Stimulated activated CD8-positive, alpha-beta memory T cell treated with anti-CD3 and anti-CD28 coated beads, Interleukin-12 subunit alpha, Interleukin-12 subunit beta, amount 100 ng/mL, for 1 hour (primary cell): ENCODE results near the gene PHTF2.
"Not testable (repeated sequence)": the region's sequence is repeated elsewhere in the genome, so short reads cannot be mapped to it uniquely, and the experiment has no call there.

Experiments
- DNase-seq: peaks from one replicate; pipeline ENCODE4 v3.0.0-alpha.2; 2020; ENCODE audit warnings: low read depth

The PHTF2 gene

DNA sequence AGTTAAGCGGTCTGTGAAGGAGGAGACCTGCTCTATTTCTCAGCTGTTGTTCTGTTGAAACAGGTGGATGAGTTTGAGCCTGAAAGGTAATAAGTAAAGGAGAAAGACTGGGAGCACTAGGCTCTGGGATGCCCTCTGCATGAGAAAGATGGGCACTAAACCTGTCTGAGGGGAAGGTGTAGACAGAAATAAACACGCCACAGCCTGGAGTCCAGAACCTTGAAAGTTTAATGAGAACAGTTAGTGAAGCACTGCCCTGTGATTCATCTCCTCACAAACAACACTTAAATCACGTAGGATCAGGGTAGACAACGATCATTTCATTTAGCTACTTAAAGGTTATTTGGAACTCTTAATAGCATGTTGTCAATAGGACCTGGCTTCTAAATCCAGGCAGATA lies 193.1 kb downstream of the PHTF2 start:
- no peak for DNase-seq

DNA sequence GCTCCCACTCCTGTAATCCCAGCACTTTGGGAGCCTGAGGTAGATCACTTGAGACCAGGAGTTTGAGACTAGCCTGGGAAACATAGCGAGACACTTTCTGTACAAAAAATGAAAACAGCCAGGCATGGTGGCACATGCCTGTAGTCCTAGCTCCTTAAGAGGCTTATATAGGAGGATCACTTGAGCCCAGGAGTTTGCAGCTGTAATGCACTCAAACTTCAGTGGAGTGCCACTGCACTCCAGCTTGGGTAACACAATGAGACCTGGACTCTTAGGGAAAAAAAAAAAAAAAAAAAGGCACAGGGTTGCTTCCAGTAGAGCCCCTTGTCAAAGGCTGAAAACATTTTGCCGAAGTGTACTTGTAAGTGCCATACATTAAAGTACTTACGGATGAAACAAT lies 195.3 kb downstream of the PHTF2 start:
- no peak for DNase-seq

- DNase-seq: no peak
Measured at GRCh38 chr7:77995717-77996116, 197.1 kb downstream of the PHTF2 start.

DNA sequence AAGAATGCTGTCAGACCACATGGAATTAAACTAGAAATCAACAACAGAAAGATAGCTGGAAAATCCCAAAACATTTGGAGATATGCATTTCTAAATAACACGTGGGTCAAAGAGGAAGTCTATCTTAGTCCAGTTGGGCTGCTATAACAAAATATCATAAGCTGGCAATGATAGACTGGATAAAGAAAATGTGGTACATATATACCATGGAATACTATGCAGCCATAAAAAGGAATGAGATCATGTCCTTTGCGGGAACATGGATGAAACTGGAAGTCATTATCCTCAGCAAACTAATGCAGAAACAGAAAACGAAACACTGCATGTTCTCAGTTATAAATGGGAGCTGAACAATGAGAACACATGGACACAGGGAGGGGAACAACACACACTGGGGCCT lies 200.6 kb downstream of the PHTF2 start:
- DNase-seq: not testable (repeated sequence)

DNA sequence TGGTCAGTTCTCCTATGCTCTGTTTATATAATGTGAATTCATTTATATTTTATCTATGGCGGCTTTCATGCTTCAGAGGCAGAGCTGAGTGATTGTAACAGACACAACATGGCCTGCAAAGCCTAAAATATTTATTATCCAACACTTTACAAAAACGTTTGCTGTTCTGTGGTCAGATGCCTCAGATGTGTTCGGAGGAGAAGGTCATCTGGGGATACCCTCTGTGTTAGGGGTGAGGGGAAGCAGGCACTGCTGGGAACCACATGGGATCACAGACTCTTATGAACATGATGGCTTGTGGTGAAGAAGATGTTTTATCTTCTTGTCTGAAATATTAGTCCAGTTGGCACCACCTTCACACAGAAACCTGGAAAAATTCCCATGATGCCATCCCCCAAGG lies 203.4 kb downstream of the PHTF2 start:
- DNase-seq: no peak

DNA sequence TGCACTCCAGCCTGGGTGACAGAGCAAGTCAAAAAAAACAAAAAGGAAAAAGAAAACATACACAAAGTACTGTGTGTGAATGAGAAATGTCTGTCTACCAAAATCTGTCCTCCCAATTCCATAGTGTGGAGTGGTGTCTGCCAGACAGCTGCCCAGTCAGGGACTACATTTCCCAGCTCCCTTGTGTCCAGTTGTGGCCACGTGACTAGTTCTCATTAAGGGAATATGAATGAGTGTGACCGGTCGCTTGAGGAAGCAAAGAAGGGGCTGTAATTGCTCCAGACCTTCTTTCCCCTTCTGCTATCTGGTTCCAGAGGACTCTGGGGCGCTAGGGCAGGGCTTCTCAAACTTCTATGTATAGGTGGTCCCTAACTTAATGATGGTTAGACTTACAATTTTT lies 204.1 kb downstream of the PHTF2 start:
- no peak for DNase-seq

DNA sequence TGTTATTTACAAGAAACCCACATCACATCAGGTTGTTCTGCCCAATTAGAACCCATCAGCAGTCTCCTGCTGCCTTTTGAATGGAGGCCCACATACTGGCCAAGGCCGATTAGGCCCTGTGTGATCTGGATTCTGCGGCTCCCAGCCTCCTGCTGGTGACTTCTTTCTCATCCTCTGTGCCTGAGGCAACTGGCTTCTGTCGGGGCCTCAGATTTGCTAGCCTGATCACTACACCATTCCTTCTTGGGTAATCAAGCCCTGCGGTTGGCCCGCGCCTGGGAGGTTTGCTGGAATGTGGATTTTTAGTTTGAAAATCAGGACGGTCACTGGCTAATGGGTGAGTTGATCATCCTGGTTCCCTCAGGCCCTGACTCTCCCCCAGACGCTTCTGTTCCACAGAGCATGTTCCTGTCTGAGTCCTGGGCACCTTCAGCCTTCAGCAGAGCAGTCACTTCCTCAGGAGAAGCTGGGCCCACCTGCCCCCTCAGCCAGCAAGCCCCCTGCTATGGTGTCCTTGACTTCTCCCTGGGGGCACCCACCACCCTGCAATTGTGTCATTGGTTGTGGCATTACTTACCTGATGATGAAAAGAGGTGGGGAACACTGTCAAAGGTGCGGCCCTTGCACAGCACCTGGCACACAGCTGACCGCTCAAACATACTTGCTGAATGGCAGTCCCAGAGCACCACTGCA lies 207.6 kb downstream of the PHTF2 start:
- no peak for DNase-seq
